H9 (cell line): ENCODE measurements around the gene SPRED2. TPM values are rescaled to one million over a fixed set of nuclear protein-coding genes. Genes with fewer than 3 reads are reported as not detected.

Experiments used
- DNase-seq: peaks from one replicate; pipeline ENCODE4 v3.0.0-alpha.2; 2017
- H2AFZ ChIP-seq: one replicate; pipeline ENCODE4 v1.6.1; 2013; ENCODE audit warnings: mild to moderate bottlenecking, low read length, control low read depth, moderate library complexity
- H2AK5ac ChIP-seq: 2 replicates; pipeline ENCODE4 v1.6.1; 2013; ENCODE audit warnings: low read length, control low read depth, mixed read lengths; ENCODE audit not compliant: insufficient read length
- H2BK120ac ChIP-seq: one replicate; pipeline ENCODE4 v1.6.1; 2013; ENCODE audit warnings: low read depth, mild to moderate bottlenecking, low read length, control low read depth, inconsistent platforms; ENCODE audit not compliant: poor library complexity, severe bottlenecking
- H2BK12ac ChIP-seq: 2 replicates; pipeline ENCODE4 v1.6.1; 2013; ENCODE audit warnings: low read length, control low read depth, mixed read lengths, low read depth; ENCODE audit not compliant: insufficient read length
- H2BK15ac ChIP-seq: 2 replicates; pipeline ENCODE4 v1.6.1; 2013; ENCODE audit warnings: low read depth, low read length, control low read depth
- H2BK20ac ChIP-seq: one replicate; pipeline ENCODE4 v1.6.1; 2013; ENCODE audit warnings: low read depth, mild to moderate bottlenecking, low read length, control low read depth, inconsistent platforms; ENCODE audit not compliant: poor library complexity, severe bottlenecking
- H2BK5ac ChIP-seq: 2 replicates; pipeline ENCODE4 v1.6.1; 2013; ENCODE audit warnings: low read length, control low read depth, mixed read lengths; ENCODE audit not compliant: insufficient read length
- H3K14ac ChIP-seq: 2 replicates; pipeline ENCODE4 v1.6.1; 2013; ENCODE audit warnings: low read length, control low read depth; ENCODE audit not compliant: insufficient read depth
- H3K18ac ChIP-seq: 2 replicates; pipeline ENCODE4 v1.6.1; 2013; ENCODE audit warnings: low read depth, mild to moderate bottlenecking, mixed read lengths, low read length, control low read depth; ENCODE audit not compliant: insufficient read length
- H3K23ac ChIP-seq: 2 replicates; pipeline ENCODE4 v1.6.1; 2013; ENCODE audit warnings: low read length, control low read depth, mixed read lengths, low read depth; ENCODE audit not compliant: insufficient read length
- H3K23me2 ChIP-seq: 2 replicates; pipeline ENCODE4 v1.6.1; 2013; ENCODE audit warnings: low read depth, mild to moderate bottlenecking, mixed read lengths, low read length, control low read depth; ENCODE audit not compliant: insufficient read length, poor library complexity, severe bottlenecking
- H3K27ac ChIP-seq: 2 replicates; pipeline ENCODE4 v1.5.1; 2013; ENCODE audit warnings: low read length, control low read depth, mixed read lengths, low read depth; ENCODE audit not compliant: insufficient read length
- H3K27me3 ChIP-seq: 2 replicates; pipeline ENCODE4 v1.6.1; 2013; ENCODE audit warnings: low read length, control low read depth, inconsistent platforms; ENCODE audit not compliant: insufficient read depth
- H3K4ac ChIP-seq: 2 replicates; pipeline ENCODE4 v1.6.1; 2013; ENCODE audit warnings: low read depth, mild to moderate bottlenecking, control low read depth, inconsistent platforms, low read length, moderate library complexity
- H3K4me1 ChIP-seq: 2 replicates; pipeline ENCODE4 v1.6.1; 2013; ENCODE audit warnings: low read length, control low read depth, inconsistent platforms; ENCODE audit not compliant: insufficient read depth
- H3K4me2 ChIP-seq: 2 replicates; pipeline ENCODE4 v1.6.1; 2013; ENCODE audit warnings: low read length, control low read depth, mixed read lengths; ENCODE audit not compliant: insufficient read length, insufficient read depth
- H3K56ac ChIP-seq: 2 replicates; pipeline ENCODE4 v1.6.1; 2013; ENCODE audit warnings: low read depth, mild to moderate bottlenecking, mixed read lengths, low read length, control low read depth; ENCODE audit not compliant: insufficient read length
- H3K79me1 ChIP-seq: 2 replicates; pipeline ENCODE4 v1.6.1; 2013; ENCODE audit warnings: low read depth, mild to moderate bottlenecking, moderate library complexity, low read length, control low read depth, inconsistent platforms; ENCODE audit not compliant: insufficient read depth, poor library complexity, severe bottlenecking
- H3K79me2 ChIP-seq: 2 replicates; pipeline ENCODE4 v1.6.1; 2013; ENCODE audit warnings: low read length, control low read depth, inconsistent platforms; ENCODE audit not compliant: insufficient read depth
- H3K9ac ChIP-seq: 2 replicates; pipeline ENCODE4 v1.6.1; 2013; ENCODE audit warnings: low read length, control low read depth, mixed read lengths; ENCODE audit not compliant: insufficient read length; ENCODE audit errors: extremely low read depth
- H3K9me3 ChIP-seq: one replicate; pipeline ENCODE4 v1.6.1; 2013; ENCODE audit warnings: low read depth, low read length, inconsistent platforms; ENCODE audit not compliant: control insufficient read depth
- H3T11ph ChIP-seq: one replicate; pipeline ENCODE4 v1.6.1; 2013; ENCODE audit warnings: mild to moderate bottlenecking, low read length, control low read depth, inconsistent platforms
- H4K20me1 ChIP-seq: one replicate; pipeline ENCODE4 v1.6.1; 2013; ENCODE audit not compliant: control insufficient read depth, insufficient read length, insufficient read depth
- H4K5ac ChIP-seq: 2 replicates; pipeline ENCODE4 v1.6.1; 2013; ENCODE audit warnings: low read depth, mild to moderate bottlenecking, mixed read lengths, low read length, control low read depth; ENCODE audit not compliant: insufficient read length
- H4K8ac ChIP-seq: replicated peaks from 2 replicates; pipeline ENCODE4 v1.6.1; 2013; ENCODE audit warnings: low read length, control low read depth, mixed read lengths, low read depth; ENCODE audit not compliant: insufficient read length
- H4K91ac ChIP-seq: 2 replicates; pipeline ENCODE4 v1.6.1; 2013; ENCODE audit warnings: low read depth, mild to moderate bottlenecking, moderate library complexity, mixed read lengths, low read length, control low read depth; ENCODE audit not compliant: insufficient read length
- H3K27ac Mint-ChIP-seq, 3 experiments: 2 replicates in 2 of 3; 3 replicates in 1 of 3; pipeline ENCODE4 v1.8.0; 2020 to 2021; ENCODE audit warnings: mixed read lengths in 3 of 3, mild to moderate bottlenecking in 1 of 3, moderate library complexity in 1 of 3
- H3K27me3 Mint-ChIP-seq: 2 replicates; pipeline ENCODE4 v1.8.0; 2021; ENCODE audit warnings: low read depth, mild to moderate bottlenecking, moderate library complexity, mixed read lengths
- H3K36me3 Mint-ChIP-seq, 3 experiments: 2 replicates in 2 of 3; 3 replicates in 1 of 3; pipeline ENCODE4 v1.8.0; 2020 to 2021; ENCODE audit warnings: low read depth in 3 of 3, mixed read lengths in 3 of 3; ENCODE audit not compliant: insufficient read depth in 1 of 3
- H3K4me1 Mint-ChIP-seq, 2 experiments: 2 replicates each; pipeline ENCODE4 v1.8.0; 2020; ENCODE audit warnings: mixed read lengths in 2 of 2
- H3K4me3 Mint-ChIP-seq, 2 experiments: 2 replicates in 1 of 2; 3 replicates in 1 of 2; pipeline ENCODE4 v1.8.0; 2020 to 2021; ENCODE audit warnings: mild to moderate bottlenecking in 2 of 2, mixed read lengths in 2 of 2, moderate library complexity in 1 of 2
- H3K9me3 Mint-ChIP-seq, 2 experiments: 2 replicates in 1 of 2; 3 replicates in 1 of 2; pipeline ENCODE4 v1.8.0; 2020; ENCODE audit warnings: mild to moderate bottlenecking in 2 of 2, mixed read lengths in 2 of 2, moderate library complexity in 1 of 2
- WGBS: extraction: QIAGEN DNeasy Blood & Tissue Kit; methylation state at CpG from one replicate; pipeline ENCODE4 v1.1.7; 2013; ENCODE audit warnings: missing lambda C conversion rate, low lambda C conversion rate, mixed read lengths; ENCODE audit not compliant: insufficient read length; ENCODE audit errors: extremely low coverage; 5-methylcytosine and 5-hydroxymethylcytosine counted together
- total RNA-seq: library from RNA; stranded (reverse); gene quantifications from 2 replicates; pipeline ENCODE4 v1.2.1, GENCODE V29; 2021
- TF ChIP-seq, protein P1 (sequence below): fragments of 200-600 bp; sonication (generic); conservative IDR thresholded peaks from 3 replicates; pipeline ENCODE4 v1.8.0; 2021; ENCODE audit warnings: antibody characterized with exemption, mild to moderate bottlenecking

Gene SPRED2
- total RNA-seq, 1 experiment from 2014 or later: 23.5 TPM

DNA sequence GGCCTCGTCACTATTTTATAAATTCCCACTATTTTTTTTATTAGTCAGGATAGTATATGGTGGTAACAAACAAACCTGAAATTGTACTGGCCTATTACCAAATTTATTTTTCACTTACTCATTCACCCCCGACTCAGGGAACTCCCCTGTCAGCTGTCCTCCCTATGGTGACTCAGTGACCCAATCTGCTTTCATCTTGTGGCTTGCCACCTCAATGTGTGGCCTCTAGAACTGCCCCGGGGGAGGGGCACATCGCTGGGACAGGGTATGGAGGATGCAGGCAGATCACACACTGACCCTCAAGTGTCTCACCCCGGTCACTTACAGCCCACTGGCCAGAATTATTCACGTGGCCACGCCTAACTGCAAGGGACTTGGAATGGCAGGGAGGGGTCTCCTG is 133.2 kb downstream of the SPRED2 start:
- no peak overlapping the region for H2AFZ ChIP-seq
- H3K27ac Mint-ChIP-seq: no peak overlapping the region; a peak in 1 of 7 replicates
- H3K79me2 ChIP-seq: no peaks in the 10 kb centered on the region
- DNase-seq: no peak
- no peak overlapping the region for H2BK15ac ChIP-seq
- no peak overlapping the region for H2BK20ac ChIP-seq
- no peak overlapping the region for H4K91ac ChIP-seq
- H3K23ac ChIP-seq: no peak overlapping the region
- no peaks in the 10 kb centered on the region for H3K27me3 ChIP-seq
- H3K23me2 ChIP-seq: no peaks in the 10 kb centered on the region
- no peaks in the 10 kb centered on the region for H3K9me3 ChIP-seq
- no peak overlapping the region for H3K27ac ChIP-seq
- WGBS: no CpG with 5 or more reads among the region's 7 CpGs
- H4K20me1 ChIP-seq: no peaks in the 10 kb centered on the region
- H3K18ac ChIP-seq: no peak overlapping the region
- H3K4me3 Mint-ChIP-seq: no peak overlapping the region
- no peak overlapping the region for H3T11ph ChIP-seq
- no peak overlapping the region for H4K8ac ChIP-seq
- no peak overlapping the region for H3K9ac ChIP-seq
- peaks cover 58% of the 10 kb centered on the region for H3K27me3 Mint-ChIP-seq
- no peak overlapping the region for H2BK12ac ChIP-seq
- H3K36me3 Mint-ChIP-seq: no peaks in the 10 kb centered on the region
- H2AK5ac ChIP-seq: no peak overlapping the region
- H3K4me1 Mint-ChIP-seq: peaks cover 22 to 25% of the 10 kb centered on the region in 2 experiments
- H3K4me1 ChIP-seq: peaks cover 3% of the 10 kb centered on the region; the same call in 1 of the 2 replicates
- no peak overlapping the region for H3K14ac ChIP-seq
- H3K4me2 ChIP-seq: no peak overlapping the region
- no peak overlapping the region for H3K4ac ChIP-seq
- no peak overlapping the region for H4K5ac ChIP-seq
- no peaks in the 10 kb centered on the region for H3K9me3 Mint-ChIP-seq
- H3K56ac ChIP-seq: no peak overlapping the region
- H3K79me1 ChIP-seq: no peaks in the 10 kb centered on the region
- TF ChIP-seq, protein P1, sequence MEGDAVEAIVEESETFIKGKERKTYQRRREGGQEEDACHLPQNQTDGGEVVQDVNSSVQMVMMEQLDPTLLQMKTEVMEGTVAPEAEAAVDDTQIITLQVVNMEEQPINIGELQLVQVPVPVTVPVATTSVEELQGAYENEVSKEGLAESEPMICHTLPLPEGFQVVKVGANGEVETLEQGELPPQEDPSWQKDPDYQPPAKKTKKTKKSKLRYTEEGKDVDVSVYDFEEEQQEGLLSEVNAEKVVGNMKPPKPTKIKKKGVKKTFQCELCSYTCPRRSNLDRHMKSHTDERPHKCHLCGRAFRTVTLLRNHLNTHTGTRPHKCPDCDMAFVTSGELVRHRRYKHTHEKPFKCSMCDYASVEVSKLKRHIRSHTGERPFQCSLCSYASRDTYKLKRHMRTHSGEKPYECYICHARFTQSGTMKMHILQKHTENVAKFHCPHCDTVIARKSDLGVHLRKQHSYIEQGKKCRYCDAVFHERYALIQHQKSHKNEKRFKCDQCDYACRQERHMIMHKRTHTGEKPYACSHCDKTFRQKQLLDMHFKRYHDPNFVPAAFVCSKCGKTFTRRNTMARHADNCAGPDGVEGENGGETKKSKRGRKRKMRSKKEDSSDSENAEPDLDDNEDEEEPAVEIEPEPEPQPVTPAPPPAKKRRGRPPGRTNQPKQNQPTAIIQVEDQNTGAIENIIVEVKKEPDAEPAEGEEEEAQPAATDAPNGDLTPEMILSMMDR: no peak
- H2BK120ac ChIP-seq: no peak overlapping the region
- no peak overlapping the region for H2BK5ac ChIP-seq
